CD14-positive monocyte (primary cell): ENCODE data around the gene FOXK2. TPM values are rescaled to one million over a fixed set of nuclear protein-coding genes. Genes with fewer than 3 reads are reported as not detected.

Experiments used
- DNase-seq, 3 donors: peaks; one replicate each; pipeline ENCODE4 v3.0.0-alpha.2; 2011 to 2022
- H2AFZ ChIP-seq: 2 replicates; pipeline ENCODE4 v1.6.0; 2012; ENCODE audit warnings: mild to moderate bottlenecking, low read depth, low read length, inconsistent platforms; ENCODE audit not compliant: insufficient read depth, poor library complexity, severe bottlenecking
- H3K27ac ChIP-seq, 2 donors: 1 replicate in 1 of 2; 2 replicates in 1 of 2; pipeline ENCODE4 v1.5.1; 2012 to 2013; ENCODE audit warnings: low read length in 2 of 2, control low read depth in 1 of 2, inconsistent platforms in 1 of 2, low read depth in 1 of 2, mild to moderate bottlenecking in 1 of 2
- H3K27me3 ChIP-seq, 2 donors: one replicate each; pipeline versions ENCODE4 v1.6.0 to v1.6.1; 2011 to 2013; ENCODE audit warnings: low read length in 2 of 2; ENCODE audit not compliant: control insufficient read depth in 2 of 2, insufficient read depth in 2 of 2
- H3K36me3 ChIP-seq, 2 donors: replicated peaks in 1 of 2; 1 replicate in 1 of 2; 2 replicates in 1 of 2; pipeline versions ENCODE4 v1.5.1 to v1.6.1; 2012 to 2013; ENCODE audit warnings: low read length in 2 of 2, control low read depth in 1 of 2, inconsistent platforms in 1 of 2, mild to moderate bottlenecking in 1 of 2; ENCODE audit not compliant: insufficient read depth in 2 of 2, control insufficient read depth in 1 of 2
- H3K4me1 ChIP-seq, 2 donors: 1 replicate in 1 of 2; 2 replicates in 1 of 2; pipeline versions ENCODE4 v1.5.1 to v1.6.1; 2012 to 2013; ENCODE audit warnings: low read length in 2 of 2, control low read depth in 1 of 2, inconsistent platforms in 1 of 2, mild to moderate bottlenecking in 1 of 2, moderate library complexity in 1 of 2; ENCODE audit not compliant: insufficient read depth in 2 of 2, control insufficient read depth in 1 of 2
- H3K4me2 ChIP-seq: replicated peaks from 2 replicates; pipeline ENCODE3; 2012; ENCODE audit warnings: low read length, moderate library complexity, mild to moderate bottlenecking; ENCODE audit not compliant: poor library complexity, severe bottlenecking; ENCODE audit errors: extremely low read depth
- H3K4me3 ChIP-seq, 3 experiments: fragments of 200-600 bp in 1 of 3; sonication (generic) in 1 of 3; replicated peaks in 1 of 3; 1 replicate in 2 of 3; 2 replicates in 1 of 3; pipeline ENCODE4 v1.5.1; 2011 to 2013; ENCODE audit warnings: low read length in 3 of 3, mild to moderate bottlenecking in 3 of 3, control low read depth in 2 of 3, low read depth in 2 of 3, inconsistent platforms in 1 of 3, moderate library complexity in 1 of 3
- H3K79me2 ChIP-seq: 2 replicates; pipeline ENCODE4 v1.6.0; 2012; ENCODE audit warnings: mild to moderate bottlenecking, control low read depth, inconsistent platforms, low read length, moderate library complexity; ENCODE audit not compliant: insufficient read depth
- H3K9ac ChIP-seq: 2 replicates; pipeline ENCODE4 v1.6.0; 2017; ENCODE audit warnings: low read length, mild to moderate bottlenecking; ENCODE audit not compliant: insufficient read depth, poor library complexity, severe bottlenecking
- H3K9me3 ChIP-seq, 2 donors: replicated peaks in 1 of 2; 1 replicate in 1 of 2; 2 replicates in 1 of 2; pipeline versions ENCODE4 v1.5.1 to v1.6.1; 2012 to 2013; ENCODE audit warnings: low read length in 2 of 2, control low read depth in 1 of 2; ENCODE audit not compliant: control insufficient read depth in 1 of 2, insufficient read depth in 1 of 2
- H4K20me1 ChIP-seq: 2 replicates; pipeline ENCODE4 v1.6.0; 2012; ENCODE audit warnings: mild to moderate bottlenecking, low read length, control low read depth, moderate library complexity; ENCODE audit not compliant: insufficient read depth
- H3K27ac Mint-ChIP-seq, 7 donors: one replicate each; pipeline ENCODE4 v1.8.0; 2020; ENCODE audit warnings: mild to moderate bottlenecking in 7 of 7, mixed read lengths in 7 of 7, moderate library complexity in 6 of 7, inconsistent platforms in 2 of 7
- H3K27me3 Mint-ChIP-seq, 3 donors: one replicate each; pipeline ENCODE4 v1.8.0; 2021 to 2022; ENCODE audit warnings: low read depth in 3 of 3, mild to moderate bottlenecking in 3 of 3, mixed read lengths in 3 of 3, moderate library complexity in 3 of 3, inconsistent platforms in 1 of 3
- H3K36me3 Mint-ChIP-seq, 2 donors: one replicate each; pipeline ENCODE4 v1.8.0; 2020; ENCODE audit warnings: mixed read lengths in 2 of 2, inconsistent platforms in 1 of 2, mild to moderate bottlenecking in 1 of 2
- H3K4me1 Mint-ChIP-seq: one replicate; pipeline ENCODE4 v1.8.0; 2020; ENCODE audit warnings: mild to moderate bottlenecking, mixed read lengths
- H3K4me3 Mint-ChIP-seq, 2 donors: one replicate each; pipeline ENCODE4 v1.8.0; 2020; ENCODE audit warnings: mild to moderate bottlenecking in 2 of 2, mixed read lengths in 2 of 2, moderate library complexity in 1 of 2
- H3K9me3 Mint-ChIP-seq, 7 donors: one replicate each; pipeline ENCODE4 v1.8.0; 2020 to 2022; ENCODE audit warnings: mixed read lengths in 7 of 7, mild to moderate bottlenecking in 6 of 7, moderate library complexity in 6 of 7, inconsistent platforms in 2 of 7
- CTCF ChIP-seq: fragments of 200-600 bp; IDR thresholded peaks from one replicate; pipeline ENCODE4 v1.8.0; 2022; ENCODE audit warnings: antibody characterized with exemption, mild to moderate bottlenecking
- WGBS: methylation state at CpG from one replicate; pipeline ENCODE4 v1.1.5; 2013; ENCODE audit warnings: missing lambda C conversion rate; ENCODE audit not compliant: insufficient coverage; 5-methylcytosine and 5-hydroxymethylcytosine counted together
- intact Hi-C, 2 donors: fragments of 100-400 bp; cut with micrococcal nuclease; formaldehyde crosslinking; loops; one replicate each; pipeline versions ENCODE4 v1.15.0 to v1.15.1; 2023
- polyA plus RNA-seq, 3 donors: library from polyadenylated mRNA; depleted of rRNA in 1 of 3; unstranded in 2 of 3; stranded (reverse) in 1 of 3; fragments of 300-500 nt in 2 of 3; fragments of >200 nt in 1 of 3; fragmentation: Illumina TruSeq in 2 of 3; gene quantifications; 1 replicate in 2 of 3; 2 replicates in 1 of 3; pipeline ENCODE4 v1.2.3, GENCODE V29; 2012 to 2021

Gene FOXK2
- polyA plus RNA-seq, 3 donors = 3.5 to 18.4 (median 4.7) TPM

GRCh38 chr17:82496529-82497434, 22.8 kb upstream of the FOXK2 start:
- Mint-ChIP-seq H3K27me3 (peaks cover 0 to 9% (median 4%) of the 10 kb centered on the region in 3 donors), H3K4me1 (peaks cover 32% of the 10 kb centered on the region), H3K4me3 (peak overlapping the region; percentile 64 to 76), H3K27ac (no peak overlapping the region), H3K36me3 (no peaks in the 10 kb centered on the region), H3K9me3 (no peaks in the 10 kb centered on the region)
- Histone ChIP-seq H3K4me3 (peak overlapping the region; percentile 21 to 70 (median 45)), H3K27me3 (no peaks in the 10 kb centered on the region), H3K36me3 (no peaks in the 10 kb centered on the region), H2AFZ (peak overlapping the region; percentile 93), H3K4me1 (peaks cover 23 to 31% of the 10 kb centered on the region in 2 donors), H3K9ac (peak overlapping the region; percentile 58), H3K9me3 (no peaks in the 10 kb centered on the region), H3K79me2 (no peaks in the 10 kb centered on the region), H3K4me2 (peak overlapping the region; percentile 82), H4K20me1 (no peaks in the 10 kb centered on the region), H3K27ac (peak overlapping the region in 1 of 2 donors; percentile 14)
- WGBS = 17% methylated on average over 70 of the region's 83 CpGs
- peak; percentile 89 to 94 (median 93) for DNase-seq
- TF ChIP-seq CTCF = no peak
- intact Hi-C loops = loop anchor here (1.0 to 10.0 kb wide), 3 partner anchors 23 to 58 kb away; partner anchors contain the start of gene FOXK2 (in 1 of the 2)

GRCh38 chr17:82497483-82498405, 21.8 kb upstream of the FOXK2 start:
- H3K4me1 ChIP-seq = peaks cover 23 to 31% of the 10 kb centered on the region in 2 donors
- H3K27me3 ChIP-seq = no peaks in the 10 kb centered on the region
- no peak overlapping the region for H3K9ac ChIP-seq
- Mint-ChIP-seq H3K9me3 (no peaks in the 10 kb centered on the region), H3K36me3 (no peaks in the 10 kb centered on the region), H3K27me3 (peaks cover 0 to 9% (median 4%) of the 10 kb centered on the region in 3 donors), H3K4me3 (peak overlapping the region; percentile 80 to 90), H3K27ac (peak overlapping the region in 6 of 7 donors; percentile 14 to 86 (median 67)), H3K4me1 (peaks cover 32% of the 10 kb centered on the region)
- no peaks in the 10 kb centered on the region for H3K36me3 ChIP-seq
- H3K9me3 ChIP-seq = no peaks in the 10 kb centered on the region
- H2AFZ ChIP-seq = peak overlapping the region; percentile 86
- H4K20me1 ChIP-seq = no peaks in the 10 kb centered on the region
- no peak overlapping the region for H3K27ac ChIP-seq
- TF ChIP-seq CTCF = no peak
- peak overlapping the region; percentile 48 to 73 (median 50) for H3K4me3 ChIP-seq
- peak in 2 of 3 donors; percentile 40 to 58 for DNase-seq
- intact Hi-C loops = loop anchor here (1.0 to 10.0 kb wide), 3 partner anchors 22 to 57 kb away; partner anchors contain the start of gene FOXK2 (in 1 of the 2)
- H3K79me2 ChIP-seq = no peaks in the 10 kb centered on the region
- WGBS = 2% methylated on average over 31 of the region's 66 CpGs
- H3K4me2 ChIP-seq = peak overlapping the region; percentile 77
